Measurements from ENCODE around the gene IL17B. TPM values are rescaled to one million over a fixed set of nuclear protein-coding genes. Genes with fewer than 3 reads are reported as not detected.

The IL17B gene
- total and polyA plus RNA-seq, 2 of the 8 experiments (the other 6 are each of a cell fraction or from before 2014, with no cell fraction given) = 0.18 TPM; not detected in 1

GRCh38 chr5:149357370-149358293, 21.5 kb downstream of the IL17B start, which contains the start of gene PCYOX1L (continued):
- 0 out of 4 replicates have a peak, but pooled peaks of 1 of the 2 experiments have one; percentile 25 for TF ChIP-seq SIN3A (conservative IDR thresholded peaks at IDR 0.05 in 1 of 2, IDR thresholded peaks at IDR 0.05 in 1 of 2; ENCODE audit: low read depth in 1 of 2, low read length in 2 of 2)
- peak; percentile 76 for TF ChIP-seq MAX (IDR thresholded peaks at IDR 0.05)
- TF ChIP-seq YY1 (IDR thresholded peaks at IDR 0.05; ENCODE audit: low read depth, low read length) = peak; percentile 67
- TF ChIP-seq BRCA1 (IDR thresholded peaks at IDR 0.05; ENCODE audit: low read depth, low read length) = no peak
- TF ChIP-seq POLR2AphosphoS5 (IDR thresholded peaks at IDR 0.05; ENCODE audit: low read depth, low read length) = peak; percentile 20; the same call in 1 of the 2 replicates
- TF ChIP-seq SP1 (IDR thresholded peaks at IDR 0.05; ENCODE audit: low read depth, low read length) = peak; percentile 94
- peak; percentile 84 for TF ChIP-seq PHF8 (conservative IDR thresholded peaks at IDR 0.05; ENCODE audit: low read depth, low read length)
- peak; percentile 48 for TF ChIP-seq SP2 (IDR thresholded peaks at IDR 0.05; ENCODE audit: low read length)
- no peak for TF ChIP-seq SIX5 (IDR thresholded peaks at IDR 0.05; ENCODE audit: low read depth, low read length)
- peak; percentile 78 for TF ChIP-seq CTBP2 (IDR thresholded peaks at IDR 0.05; ENCODE audit: borderline replicate concordance, insufficient read depth, insufficient read length, low read length)
- peak; percentile 23; the same call in 1 of the 2 replicates for TF ChIP-seq NRF1 (IDR thresholded peaks at IDR 0.05; ENCODE audit: low read depth, low read length)
- TF ChIP-seq POLR2A (IDR thresholded peaks at IDR 0.05; ENCODE audit: control extremely low read depth in 1 of 2, low read depth in 2 of 2, low read length in 2 of 2) = peak in 1 of 2 experiments; percentile 77; a peak in 2 of 3 replicates
- peak; percentile 86 for TF ChIP-seq MAFK (IDR thresholded peaks at IDR 0.05; ENCODE audit: low read depth, low read length)
- peak; percentile 13; the same call in 1 of the 2 replicates for TF ChIP-seq TBP (IDR thresholded peaks at IDR 0.05; ENCODE audit: low read depth, low read length)
- no peak for TF ChIP-seq CEBPB (IDR thresholded peaks at IDR 0.05; ENCODE audit: low read depth, low read length)
- TF ChIP-seq USF2 (IDR thresholded peaks at IDR 0.05; ENCODE audit: low read length) = no peak
- no peak for TF ChIP-seq FOSL1 (IDR thresholded peaks at IDR 0.05; ENCODE audit: insufficient read depth, low read depth, low read length)
- TF ChIP-seq TAF1 (IDR thresholded peaks at IDR 0.05; ENCODE audit: low read depth, low read length) = peak; percentile 53; the same call in 1 of the 2 replicates
- no peak for TF ChIP-seq EZH2 (IDR thresholded peaks at IDR 0.05; ENCODE audit: low read depth, low read length, severe bottlenecking)
- TF ChIP-seq CHD2 (IDR thresholded peaks at IDR 0.05; ENCODE audit: low read length) = peak; percentile 83
- no peak for TF ChIP-seq TCF12 (IDR thresholded peaks at IDR 0.05; ENCODE audit: low read depth, low read length)

All from H1 (cell line).